ENCODE data around the gene RNF220.

Gene RNF220

DNA sequence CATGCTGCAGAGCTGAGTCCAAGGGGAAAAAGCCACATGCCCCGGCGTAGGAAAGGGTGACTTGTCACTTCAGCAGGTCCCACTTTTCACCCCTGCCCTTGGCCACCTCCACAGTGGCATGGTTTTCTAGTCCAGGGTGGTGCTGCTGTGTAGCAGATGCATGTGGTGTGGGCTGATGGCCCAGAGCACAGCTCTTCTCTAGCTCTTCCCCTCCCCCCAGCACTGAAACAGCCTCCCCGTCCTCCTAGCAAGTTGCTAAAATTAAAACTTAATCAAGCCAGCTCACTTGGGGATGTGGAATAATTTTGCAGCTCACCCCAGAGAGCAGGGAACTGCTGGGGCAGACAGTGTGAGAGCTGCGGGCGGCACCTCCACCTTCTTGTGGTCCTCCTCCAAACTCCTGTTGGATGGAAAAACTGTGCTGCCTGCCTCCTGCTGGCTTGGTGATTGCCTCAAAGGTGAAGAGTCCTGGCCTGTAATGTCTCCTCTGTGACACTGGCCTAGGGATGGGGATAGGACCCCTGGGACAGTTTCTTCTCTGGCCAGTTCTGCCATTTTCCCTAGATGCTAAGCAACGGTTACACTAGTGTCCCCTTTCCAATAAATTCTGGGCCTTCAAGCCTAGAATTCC lies 91.6 kb downstream of the RNF220 start:
- Histone ChIP-seq H3K4me2 (ENCODE audit: low read length) (no peak overlapping the region), H3K36me3 (ENCODE audit: control insufficient read depth, low read length) (no peaks in the 10 kb centered on the region), H3K9me2 (replicated peaks; ENCODE audit: control insufficient read depth, low read length) (no peaks in the 10 kb centered on the region), H3K9me3 (ENCODE audit: control insufficient read depth, insufficient read depth, low read length) (no peaks in the 10 kb centered on the region), H3K27ac (ENCODE audit: low read depth, low read length) (no peak overlapping the region), H3K27me3 (ENCODE audit: control insufficient read depth, low read length) (peaks cover 6% of the 10 kb centered on the region), H3K4me1 (ENCODE audit: control insufficient read depth, low read length) (no peaks in the 10 kb centered on the region), H4K20me1 (ENCODE audit: control insufficient read depth, insufficient read depth, low read depth, low read length) (no peaks in the 10 kb centered on the region), H3K4me3 (ENCODE audit: low read length) (no peak overlapping the region), H3F3A (ENCODE audit: control insufficient read depth, insufficient read depth) (no peaks in the 10 kb centered on the region), H3K79me2 (ENCODE audit: control insufficient read depth, low read length) (no peaks in the 10 kb centered on the region)
- no peak for TF ChIP-seq EZH2phosphoT487 (IDR thresholded peaks at IDR 0.05; ENCODE audit: borderline replicate concordance, low read length)
- TF ChIP-seq, protein P1, sequence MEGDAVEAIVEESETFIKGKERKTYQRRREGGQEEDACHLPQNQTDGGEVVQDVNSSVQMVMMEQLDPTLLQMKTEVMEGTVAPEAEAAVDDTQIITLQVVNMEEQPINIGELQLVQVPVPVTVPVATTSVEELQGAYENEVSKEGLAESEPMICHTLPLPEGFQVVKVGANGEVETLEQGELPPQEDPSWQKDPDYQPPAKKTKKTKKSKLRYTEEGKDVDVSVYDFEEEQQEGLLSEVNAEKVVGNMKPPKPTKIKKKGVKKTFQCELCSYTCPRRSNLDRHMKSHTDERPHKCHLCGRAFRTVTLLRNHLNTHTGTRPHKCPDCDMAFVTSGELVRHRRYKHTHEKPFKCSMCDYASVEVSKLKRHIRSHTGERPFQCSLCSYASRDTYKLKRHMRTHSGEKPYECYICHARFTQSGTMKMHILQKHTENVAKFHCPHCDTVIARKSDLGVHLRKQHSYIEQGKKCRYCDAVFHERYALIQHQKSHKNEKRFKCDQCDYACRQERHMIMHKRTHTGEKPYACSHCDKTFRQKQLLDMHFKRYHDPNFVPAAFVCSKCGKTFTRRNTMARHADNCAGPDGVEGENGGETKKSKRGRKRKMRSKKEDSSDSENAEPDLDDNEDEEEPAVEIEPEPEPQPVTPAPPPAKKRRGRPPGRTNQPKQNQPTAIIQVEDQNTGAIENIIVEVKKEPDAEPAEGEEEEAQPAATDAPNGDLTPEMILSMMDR (IDR thresholded peaks at IDR 0.05; ENCODE audit: low read depth, low read length, poor library complexity, severe bottlenecking): no peak

DNA sequence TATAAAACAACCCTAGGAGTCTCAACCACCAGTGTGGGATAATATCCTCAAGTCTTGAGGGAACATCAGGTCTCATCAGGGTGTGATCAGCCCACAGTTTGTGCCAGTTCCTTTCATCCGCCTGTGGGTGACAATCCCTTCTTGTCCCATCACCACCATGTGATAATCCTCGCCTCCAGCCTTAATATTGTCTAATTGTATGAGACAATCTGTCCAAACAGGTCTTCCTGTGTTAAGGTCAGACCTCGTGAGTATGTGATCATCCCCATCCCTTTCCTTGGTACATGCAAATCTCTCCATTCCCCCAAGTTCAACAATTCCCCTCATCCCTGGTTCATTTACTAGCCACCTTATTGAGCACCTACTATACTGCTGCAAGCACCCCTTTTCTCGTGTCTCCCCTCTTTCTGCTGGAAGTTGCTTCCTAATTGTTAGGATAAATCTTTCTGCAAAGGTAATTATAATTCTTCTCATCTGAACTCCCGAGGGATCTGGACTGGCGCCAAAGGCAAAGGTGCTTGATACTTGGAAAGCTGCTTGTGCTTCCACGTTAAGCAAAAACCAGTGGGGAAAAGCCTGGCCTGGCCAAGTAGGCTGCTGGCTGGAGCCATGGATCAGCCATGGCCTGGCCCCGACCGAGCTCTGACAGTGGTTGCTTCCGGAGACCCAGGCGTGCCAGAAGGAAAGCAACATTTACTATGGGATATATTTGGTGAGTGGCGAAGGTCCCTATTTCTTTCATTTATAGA lies 92.5 kb downstream of the RNF220 start:
- Histone ChIP-seq H3K27ac (ENCODE audit: low read depth, low read length) (no peak overlapping the region), H3K79me2 (ENCODE audit: control insufficient read depth, low read length) (no peaks in the 10 kb centered on the region), H3F3A (ENCODE audit: control insufficient read depth, insufficient read depth) (no peaks in the 10 kb centered on the region), H3K9me2 (replicated peaks; ENCODE audit: control insufficient read depth, low read length) (no peaks in the 10 kb centered on the region), H4K20me1 (ENCODE audit: control insufficient read depth, insufficient read depth, low read depth, low read length) (no peaks in the 10 kb centered on the region), H3K4me2 (ENCODE audit: low read length) (no peak overlapping the region), H3K9me3 (ENCODE audit: control insufficient read depth, insufficient read depth, low read length) (no peaks in the 10 kb centered on the region), H3K4me1 (ENCODE audit: control insufficient read depth, low read length) (no peaks in the 10 kb centered on the region), H3K27me3 (ENCODE audit: control insufficient read depth, low read length) (peaks cover 6% of the 10 kb centered on the region; the same call in 1 of the 2 replicates), H3K36me3 (ENCODE audit: control insufficient read depth, low read length) (no peaks in the 10 kb centered on the region), H3K4me3 (ENCODE audit: low read length) (no peak overlapping the region)
- TF ChIP-seq, protein P1 (IDR thresholded peaks at IDR 0.05; ENCODE audit: low read depth, low read length, poor library complexity, severe bottlenecking): no peak
- no peak for TF ChIP-seq EZH2phosphoT487 (IDR thresholded peaks at IDR 0.05; ENCODE audit: borderline replicate concordance, low read length)

DNA sequence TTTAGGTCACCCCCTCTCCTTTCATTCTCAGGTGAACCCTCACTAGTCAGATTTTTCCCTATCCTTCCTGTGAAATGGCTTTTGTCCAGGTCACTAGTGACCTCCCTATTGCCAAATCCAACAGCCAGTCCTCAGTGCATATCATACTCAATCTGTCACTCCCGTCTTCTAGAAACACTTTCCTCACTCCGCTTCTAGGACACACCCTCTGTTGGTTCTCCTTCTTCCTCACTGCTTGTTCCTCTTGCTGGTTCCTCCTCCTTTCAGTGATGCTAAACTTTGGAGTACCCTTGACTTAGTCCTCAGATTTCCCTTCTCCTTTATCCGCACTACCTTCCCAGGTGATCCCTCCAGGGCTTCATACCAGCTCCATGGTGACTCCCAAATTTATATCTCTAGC lies 94.3 kb downstream of the RNF220 start:
- no peaks in the 10 kb centered on the region for H3F3A ChIP-seq (ENCODE audit: control insufficient read depth, insufficient read depth)
- H3K9me2 ChIP-seq (replicated peaks; ENCODE audit: control insufficient read depth, low read length): no peaks in the 10 kb centered on the region
- no peak for TF ChIP-seq EZH2phosphoT487 (IDR thresholded peaks at IDR 0.05; ENCODE audit: borderline replicate concordance, low read length)
- TF ChIP-seq, protein P1 (IDR thresholded peaks at IDR 0.05; ENCODE audit: low read depth, low read length, poor library complexity, severe bottlenecking): no peak
- no peaks in the 10 kb centered on the region for H3K4me1 ChIP-seq (ENCODE audit: control insufficient read depth, low read length)
- no peaks in the 10 kb centered on the region for H4K20me1 ChIP-seq (ENCODE audit: control insufficient read depth, insufficient read depth, low read depth, low read length)
- no peaks in the 10 kb centered on the region for H3K36me3 ChIP-seq (ENCODE audit: control insufficient read depth, low read length)
- no peaks in the 10 kb centered on the region for H3K9me3 ChIP-seq (ENCODE audit: control insufficient read depth, insufficient read depth, low read length)
- H3K79me2 ChIP-seq (ENCODE audit: control insufficient read depth, low read length): no peaks in the 10 kb centered on the region
- no peak overlapping the region for H3K4me2 ChIP-seq (ENCODE audit: low read length)
- no peak overlapping the region for H3K27ac ChIP-seq (ENCODE audit: low read depth, low read length)
- H3K4me3 ChIP-seq (ENCODE audit: low read length): no peak overlapping the region
- peaks cover 6% of the 10 kb centered on the region; the same call in 1 of the 2 replicates for H3K27me3 ChIP-seq (ENCODE audit: control insufficient read depth, low read length)
